DMS79 (cell line): ENCODE measurements around the gene EEPD1.
"Not testable (repeated sequence)": the region's sequence is repeated elsewhere in the genome, so short reads cannot be mapped to it uniquely, and the experiment has no call there.

ENCODE experiments used
- DNase-seq: peaks from one replicate; lab custom pipeline; 2025; lab: John Stamatoyannopoulos, UW

Gene EEPD1

GRCh38 chr7:36321284-36321683 is 168.2 kb downstream of the EEPD1 start:
- not testable (repeated sequence) for DNase-seq

- DNase-seq = no peak
Observed at GRCh38 chr7:36336390-36336789, 183.3 kb downstream of the EEPD1 start.

- DNase-seq = no peak
Observed at GRCh38 chr7:36338256-36338655, 185.2 kb downstream of the EEPD1 start.

GRCh38 chr7:36343548-36343947 is 190.5 kb downstream of the EEPD1 start:
- no peak for DNase-seq

- no peak for DNase-seq
Observed at GRCh38 chr7:36344622-36345021, 191.6 kb downstream of the EEPD1 start.

GRCh38 chr7:36346260-36346831 is 193.3 kb downstream of the EEPD1 start:
- no peak for DNase-seq

GRCh38 chr7:36348256-36348655 is 195.2 kb downstream of the EEPD1 start:
- DNase-seq = no peak

- DNase-seq = no peak
Observed at GRCh38 chr7:36348771-36349170, 195.7 kb downstream of the EEPD1 start.

GRCh38 chr7:36349626-36350025 is 196.6 kb downstream of the EEPD1 start:
- DNase-seq = no peak
